ENCODE measurements around the gene CORO7.
"Not testable (repeated sequence)": the region's sequence is repeated elsewhere in the genome, so short reads cannot be mapped to it uniquely, and the experiment has no call there.

The CORO7 gene

GRCh38 chr16:4336701-4337539 is 79.5 kb downstream of the CORO7 start:
- no peak for DNase-seq (ENCODE audit: low read depth)

- no peak for DNase-seq (ENCODE audit: low read depth)
Observed at GRCh38 chr16:4334724-4335495, 81.5 kb downstream of the CORO7 start.

GRCh38 chr16:4333714-4334113 is 82.7 kb downstream of the CORO7 start:
- DNase-seq (ENCODE audit: low read depth), result not testable (repeated sequence)

GRCh38 chr16:4333308-4333638 is 83.1 kb downstream of the CORO7 start:
- no peak for DNase-seq (ENCODE audit: low read depth)

GRCh38 chr16:4332623-4333307 is 83.6 kb downstream of the CORO7 start:
- no peak for DNase-seq (ENCODE audit: low read depth)

- DNase-seq (ENCODE audit: low read depth), result no peak
Observed at GRCh38 chr16:4332083-4332482, 84.3 kb downstream of the CORO7 start.

GRCh38 chr16:4330277-4330874 is 86.0 kb downstream of the CORO7 start:
- DNase-seq (ENCODE audit: low read depth), result peak; percentile 55

GRCh38 chr16:4328782-4329775 is 87.3 kb downstream of the CORO7 start:
- no peak for DNase-seq (ENCODE audit: low read depth)

GRCh38 chr16:4328046-4328781 is 88.2 kb downstream of the CORO7 start:
- DNase-seq (ENCODE audit: low read depth), result peak; percentile 33

GRCh38 chr16:4327386-4328045 is 88.9 kb downstream of the CORO7 start:
- no peak for DNase-seq (ENCODE audit: low read depth)

- no peak for DNase-seq (ENCODE audit: low read depth)
Observed at GRCh38 chr16:4325253-4325758, 91.1 kb downstream of the CORO7 start.

GRCh38 chr16:4324492-4325252 is 91.7 kb downstream of the CORO7 start:
- no peak for DNase-seq (ENCODE audit: low read depth)

GRCh38 chr16:4323845-4324488 is 92.4 kb downstream of the CORO7 start:
- DNase-seq (ENCODE audit: low read depth), result no peak

GRCh38 chr16:4323071-4323844 is 93.1 kb downstream of the CORO7 start:
- no peak for DNase-seq (ENCODE audit: low read depth)

GRCh38 chr16:4322121-4323052 is 94.0 kb downstream of the CORO7 start:
- DNase-seq (ENCODE audit: low read depth), result no peak

Data from T follicular helper cell (primary cell).